GM19193 (cell line): ENCODE data around the gene RASAL1.

ENCODE experiments used
- POLR2A ChIP-seq: IDR thresholded peaks from 4 replicates; pipeline ENCODE4 v1.6.1; 2011; ENCODE audit not compliant: insufficient read depth, insufficient read length; ENCODE audit errors: extremely low read depth

Gene RASAL1

GRCh38 chr12:113169697-113170096, 34.1 kb upstream of the RASAL1 start:
- TF ChIP-seq POLR2A: no peak

- TF ChIP-seq POLR2A: no peak
Observed at GRCh38 chr12:113167868-113168267, 32.3 kb upstream of the RASAL1 start.

GRCh38 chr12:113165521-113166450, 30.2 kb upstream of the RASAL1 start:
- no peak for TF ChIP-seq POLR2A

GRCh38 chr12:113164014-113164413, 28.5 kb upstream of the RASAL1 start:
- TF ChIP-seq POLR2A: no peak

- no peak for TF ChIP-seq POLR2A
Observed at GRCh38 chr12:113163030-113163360, 27.4 kb upstream of the RASAL1 start.

- TF ChIP-seq POLR2A: no peak
Observed at GRCh38 chr12:113162102-113163029, 26.8 kb upstream of the RASAL1 start.

GRCh38 chr12:113161415-113162016, 26.0 kb upstream of the RASAL1 start:
- TF ChIP-seq POLR2A: no peak

GRCh38 chr12:113159937-113160336, 24.4 kb upstream of the RASAL1 start:
- no peak for TF ChIP-seq POLR2A

- TF ChIP-seq POLR2A: no peak
Observed at GRCh38 chr12:113158439-113159203, 23.1 kb upstream of the RASAL1 start.

- peak; percentile 0 for TF ChIP-seq POLR2A
Observed at GRCh38 chr12:113157218-113157859, 21.8 kb upstream of the RASAL1 start.

- TF ChIP-seq POLR2A: no peak
Observed at GRCh38 chr12:113155646-113156045, 20.1 kb upstream of the RASAL1 start.

- no peak for TF ChIP-seq POLR2A
Observed at GRCh38 chr12:113155060-113155459, 19.5 kb upstream of the RASAL1 start.

GRCh38 chr12:113154351-113154973, 18.9 kb upstream of the RASAL1 start:
- TF ChIP-seq POLR2A: no peak
